IMR-90 (cell line): Measurements from ENCODE around the gene ISOC2. TPM values are rescaled to one million over a fixed set of nuclear protein-coding genes. Genes with fewer than 3 reads are reported as not detected.
A peak's percentile ranks its signal among the peaks of the same experiment; 100 is the strongest.

Experiments used
- ATAC-seq: fragments of 200-7000 bp; cut with Tn5 transposase; 2 replicates; pipeline ENCODE4 v1.9.1; 2020; ENCODE audit warnings: low read depth, mild to moderate bottlenecking, moderate library complexity
- BruUV-seq: library from RNA; stranded (reverse); fragments of 400-500 nt; replicated peaks from 2 replicates; lab custom pipeline; 2021; lab: Mats Ljungman, UMichigan
- CTCF ChIA-PET: fragments of 300-600 bp; formaldehyde crosslinking; extraction: SDS; loops from one replicate; lab custom pipeline; 2021; ENCODE audit warnings: antibody characterized with exemption; lab: Yijun Ruan, JAX
- POLR2A ChIA-PET: fragments of 300-600 bp; sonication (Branson Sonifier 250); formaldehyde crosslinking; loops from one replicate; lab custom pipeline; 2022; ENCODE audit warnings: antibody characterized with exemption; ENCODE audit not compliant: unreplicated experiment; lab: Charles Lee
- DNase-seq: peaks from one replicate; pipeline ENCODE4 v3.0.0; 2013
- H2AFZ ChIP-seq: replicated peaks from 2 replicates; pipeline ENCODE3; 2013; ENCODE audit warnings: low read length, mild to moderate bottlenecking; ENCODE audit not compliant: poor library complexity
- H2AK5ac ChIP-seq: 2 replicates; pipeline ENCODE4 v1.6.1; 2013; ENCODE audit warnings: low read depth, low read length, inconsistent platforms
- H2AK9ac ChIP-seq: replicated peaks from 2 replicates; pipeline ENCODE3; 2013; ENCODE audit warnings: mild to moderate bottlenecking, low read depth, low read length, moderate library complexity; ENCODE audit not compliant: poor library complexity
- H2BK120ac ChIP-seq: 2 replicates; pipeline ENCODE4 v1.6.1; 2013; ENCODE audit warnings: low read depth, low read length, inconsistent platforms
- H2BK15ac ChIP-seq: 3 replicates; pipeline ENCODE4 v1.6.1; 2013; ENCODE audit warnings: low read depth, low read length, inconsistent platforms
- H2BK20ac ChIP-seq: 2 replicates; pipeline ENCODE4 v1.6.1; 2013; ENCODE audit warnings: low read depth, mild to moderate bottlenecking, inconsistent platforms, low read length, moderate library complexity
- H2BK5ac ChIP-seq: 2 replicates; pipeline ENCODE4 v1.6.1; 2013; ENCODE audit warnings: mild to moderate bottlenecking, low read depth, low read length, inconsistent platforms; ENCODE audit not compliant: poor library complexity, severe bottlenecking
- H3K14ac ChIP-seq: replicated peaks from 2 replicates; pipeline ENCODE4 v1.6.1; 2013; ENCODE audit warnings: low read depth, low read length, inconsistent platforms
- H3K18ac ChIP-seq: 2 replicates; pipeline ENCODE4 v1.6.1; 2013; ENCODE audit warnings: low read depth, low read length, control low read depth
- H3K23ac ChIP-seq: 2 replicates; pipeline ENCODE4 v1.6.1; 2013; ENCODE audit warnings: low read depth, low read length, inconsistent platforms
- H3K27ac ChIP-seq: 2 replicates; pipeline ENCODE4 v1.5.1; 2013; ENCODE audit warnings: mild to moderate bottlenecking, control low read depth, low read length; ENCODE audit not compliant: insufficient read depth
- H3K27me3 ChIP-seq: 2 replicates; pipeline ENCODE4 v1.6.1; 2013; ENCODE audit warnings: low read length; ENCODE audit not compliant: control insufficient read depth, insufficient read depth
- H3K36me3 ChIP-seq: 2 replicates; pipeline ENCODE4 v1.6.1; 2013; ENCODE audit warnings: low read length, mixed read lengths; ENCODE audit not compliant: control insufficient read depth, insufficient read depth
- H3K4ac ChIP-seq: 2 replicates; pipeline ENCODE4 v1.6.1; 2013; ENCODE audit warnings: low read depth, low read length, inconsistent platforms
- H3K4me1 ChIP-seq: 2 replicates; pipeline ENCODE4 v1.6.1; 2013; ENCODE audit warnings: low read length, mixed read lengths; ENCODE audit not compliant: control insufficient read depth, insufficient read depth
- H3K4me2 ChIP-seq: 2 replicates; pipeline ENCODE4 v1.6.1; 2013; ENCODE audit warnings: low read depth, mild to moderate bottlenecking, control low read depth, low read length, moderate library complexity
- H3K4me3 ChIP-seq: 2 replicates; pipeline ENCODE4 v1.5.1; 2013; ENCODE audit warnings: low read depth, mild to moderate bottlenecking, control low read depth, low read length, moderate library complexity; ENCODE audit not compliant: insufficient read depth
- H3K56ac ChIP-seq: 2 replicates; pipeline ENCODE4 v1.6.1; 2013; ENCODE audit warnings: low read length, inconsistent platforms; ENCODE audit not compliant: insufficient read depth; ENCODE audit errors: extremely low read depth
- H3K79me1 ChIP-seq, 2 experiments: 2 replicates each; pipeline ENCODE4 v1.6.1; 2013; ENCODE audit warnings: low read length in 2 of 2, inconsistent platforms in 1 of 2, low read depth in 1 of 2
- H3K9ac ChIP-seq: 2 replicates; pipeline ENCODE4 v1.6.1; 2013; ENCODE audit warnings: low read depth, low read length, control low read depth
- H3K9me1 ChIP-seq: 2 replicates; pipeline ENCODE4 v1.6.1; 2013; ENCODE audit warnings: low read length, inconsistent platforms; ENCODE audit not compliant: insufficient read depth
- H3K9me3 ChIP-seq: 2 replicates; pipeline ENCODE4 v1.6.1; 2013; ENCODE audit warnings: low read length; ENCODE audit not compliant: control insufficient read depth, insufficient read depth
- H4K20me1 ChIP-seq: 2 replicates; pipeline ENCODE4 v1.6.1; 2013; ENCODE audit warnings: low read length, inconsistent platforms; ENCODE audit not compliant: insufficient read depth
- H4K5ac ChIP-seq: 2 replicates; pipeline ENCODE4 v1.6.1; 2013; ENCODE audit warnings: mild to moderate bottlenecking, low read depth, low read length, control low read depth
- H4K8ac ChIP-seq, 2 experiments: 2 replicates each; pipeline ENCODE4 v1.6.1; 2013; ENCODE audit warnings: low read depth in 2 of 2, low read length in 2 of 2, control low read depth in 1 of 2, inconsistent platforms in 1 of 2
- H4K91ac ChIP-seq: 2 replicates; pipeline ENCODE4 v1.6.1; 2013; ENCODE audit warnings: low read depth, low read length, inconsistent platforms; ENCODE audit not compliant: insufficient read depth
- CHD1 ChIP-seq: IDR thresholded peaks from 2 replicates; pipeline ENCODE4 v1.6.1; 2012; ENCODE audit warnings: low read depth, low read length, improper control_type of control experiment
- MAFK ChIP-seq: IDR thresholded peaks from 2 replicates; pipeline ENCODE4 v1.6.1; 2012; ENCODE audit warnings: low read depth, low read length, improper control_type of control experiment
- MXI1 ChIP-seq: IDR thresholded peaks from 2 replicates; pipeline ENCODE4 v1.6.1; 2012; ENCODE audit warnings: low read depth, mild to moderate bottlenecking, low read length, moderate library complexity, borderline replicate concordance
- RAD21 ChIP-seq: IDR thresholded peaks from 2 replicates; pipeline ENCODE4 v1.6.1; 2012; ENCODE audit warnings: low read length, improper control_type of control experiment
- RCOR1 ChIP-seq: IDR thresholded peaks from 2 replicates; pipeline ENCODE4 v1.6.1; 2012; ENCODE audit warnings: mild to moderate bottlenecking, low read length, improper control_type of control experiment; ENCODE audit not compliant: insufficient replicate concordance
- SMC3 ChIP-seq: fragments of 150-350 bp; IDR thresholded peaks from 2 replicates; pipeline ENCODE4 v1.6.1; 2016; ENCODE audit warnings: low read depth, mild to moderate bottlenecking, antibody characterized with exemption, low read length, moderate library complexity
- WGBS, 2 experiments: methylation state at CpG; one replicate each; pipeline versions ENCODE4 v1.1.5 to v1.1.7; 2013; ENCODE audit warnings: missing lambda C conversion rate in 2 of 2; ENCODE audit not compliant: insufficient read length in 1 of 2; ENCODE audit errors: extremely low coverage in 2 of 2; 5-methylcytosine and 5-hydroxymethylcytosine counted together
- dilution Hi-C: fragments of 300-500 bp; cut with HindIII; formaldehyde crosslinking; loops from one replicate; pipeline ENCODE4 v1.14.3; 2018; ENCODE audit warnings: low sequenced_read_pairs; ENCODE audit not compliant: unreplicated experiment
- in situ Hi-C: fragments of 300-500 bp; cut with MboI; formaldehyde crosslinking; loops from 3 replicates; pipeline ENCODE4 v1.14.3; 2019; ENCODE audit warnings: low sequenced_read_pairs, inconsistent platforms, mixed read lengths
- intact Hi-C: fragments of 100-400 bp; cut with micrococcal nuclease; formaldehyde crosslinking; loops from 2 replicates; pipeline ENCODE4 v1.10.0; 2022
- polyA plus RNA-seq, 3 experiments: library from polyadenylated mRNA; depleted of rRNA; stranded (reverse); fragments of >200 nt; gene quantifications; 2 replicates each; pipeline ENCODE4 v1.2.3, GENCODE V29; 2012; ENCODE audit warnings: low replicate concordance in 1 of 3
- total RNA-seq: library from RNA; depleted of rRNA; stranded (reverse); fragments of >200 nt; gene quantifications from 2 replicates; pipeline ENCODE4 v1.2.3, GENCODE V29; 2012
- TF ChIP-seq, protein P1 (sequence below): fragments of 150-350 bp; IDR thresholded peaks from 2 replicates; pipeline ENCODE4 v1.6.1; 2016; ENCODE audit warnings: low read depth, mild to moderate bottlenecking, low read length, moderate library complexity, borderline replicate concordance

Gene ISOC2
- total and polyA plus RNA-seq, 2 of the 4 experiments (the other 2 are of a cell fraction): 56.1 to 82.1 TPM

- TF ChIP-seq MXI1: no peak
Measured at GRCh38 chr19:55491546-55492360, 30.3 kb upstream of the ISOC2 start (continued).

DNA sequence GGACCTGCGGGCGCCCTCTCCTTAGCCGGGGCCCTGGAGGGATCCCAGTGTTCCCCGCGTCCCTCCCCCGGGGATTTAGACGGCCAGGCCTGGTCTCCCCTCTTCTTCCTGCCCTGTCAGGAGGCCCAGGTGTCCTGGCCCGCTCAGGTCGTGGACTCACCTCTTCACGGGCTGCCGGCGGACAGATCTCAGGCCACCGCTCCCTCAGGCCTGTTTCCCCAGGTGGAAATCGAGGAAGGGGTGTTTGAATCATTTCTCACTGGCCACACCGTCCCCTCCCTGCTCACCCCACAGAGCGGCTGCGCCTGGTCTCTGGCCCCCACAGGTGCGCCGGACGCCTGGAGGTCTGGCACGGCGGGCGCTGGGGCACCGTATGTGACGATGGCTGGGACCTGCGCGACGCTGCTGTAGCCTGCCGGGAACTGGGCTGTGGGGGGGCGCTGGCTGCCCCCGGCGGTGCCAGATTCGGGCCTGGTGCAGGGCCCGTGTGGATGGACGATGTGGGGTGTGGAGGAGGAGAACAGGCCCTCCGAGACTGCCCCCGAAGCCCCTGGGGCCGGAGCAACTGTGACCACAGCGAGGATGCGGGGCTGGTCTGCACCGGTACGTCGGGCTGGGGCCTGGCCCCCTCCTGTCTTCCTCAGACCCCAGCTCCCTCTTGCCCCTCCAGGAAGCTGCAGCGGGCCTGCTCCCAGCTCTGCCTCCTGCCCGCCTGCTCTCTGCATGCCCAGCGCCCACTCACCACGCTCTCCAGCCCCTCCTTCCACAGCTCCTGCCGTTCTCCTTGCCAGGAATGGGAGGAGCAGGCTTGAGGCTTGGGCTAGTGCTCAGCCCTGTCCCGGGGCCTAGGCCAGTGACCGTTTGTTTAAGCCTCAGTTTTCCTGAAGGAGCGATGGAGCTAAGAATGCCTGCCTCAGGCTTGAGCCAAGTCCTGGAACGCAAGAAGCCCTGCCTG is 29.3 kb upstream of the ISOC2 start:
- H4K5ac ChIP-seq: no peak overlapping the region
- no peak overlapping the region for H3K18ac ChIP-seq
- DNase-seq: no peak
- no peak for ATAC-seq
- no peak overlapping the region for H3K4me3 ChIP-seq
- no peak overlapping the region for H3K14ac ChIP-seq
- H3K36me3 ChIP-seq: no peaks in the 10 kb centered on the region
- H3K79me1 ChIP-seq: peaks cover 5 to 31% of the 10 kb centered on the region in 2 experiments
- H3K27ac ChIP-seq: no peak overlapping the region
- dilution Hi-C loops (no loop called here), in situ Hi-C loops (loop anchor here (25.0 kb wide), 1 partner anchor 1028 kb away; the partner anchor contains the start of genes CDC42EP5 and LENG9), intact Hi-C loops (no loop called here)
- peaks cover 7% of the 10 kb centered on the region for H3K9me1 ChIP-seq
- H3K4me2 ChIP-seq: no peak overlapping the region
- H3K56ac ChIP-seq: no peak overlapping the region
- H3K23ac ChIP-seq: no peak overlapping the region
- H4K20me1 ChIP-seq: 0 out of 2 replicates have a peak, but pooled peaks cover 4% of the 10 kb centered on the region
- POLR2A ChIA-PET: no interaction called here
- no peak overlapping the region for H2BK5ac ChIP-seq
- BruUV-seq: no TSS peak
- H2AFZ ChIP-seq: peak overlapping the region; percentile 72
- H3K4me1 ChIP-seq: peaks cover 45% of the 10 kb centered on the region
- no peak overlapping the region for H3K9ac ChIP-seq
- no peak overlapping the region for H2BK120ac ChIP-seq
- no peak overlapping the region for H2BK20ac ChIP-seq
- peak overlapping the region; percentile 61 for H2AK9ac ChIP-seq
- no peak overlapping the region; the same call in 2 of the 3 replicates for H2BK15ac ChIP-seq
- 81% methylated on average over 14 of the region's 52 CpGs; no CpG with 5 or more reads in 1 of the 2 experiments for WGBS, 2 experiments
- TF ChIP-seq RCOR1 (no peak), CHD1 (no peak), RAD21 (no peak), MAFK (no peak), SMC3 (no peak)
- TF ChIP-seq, protein P1, sequence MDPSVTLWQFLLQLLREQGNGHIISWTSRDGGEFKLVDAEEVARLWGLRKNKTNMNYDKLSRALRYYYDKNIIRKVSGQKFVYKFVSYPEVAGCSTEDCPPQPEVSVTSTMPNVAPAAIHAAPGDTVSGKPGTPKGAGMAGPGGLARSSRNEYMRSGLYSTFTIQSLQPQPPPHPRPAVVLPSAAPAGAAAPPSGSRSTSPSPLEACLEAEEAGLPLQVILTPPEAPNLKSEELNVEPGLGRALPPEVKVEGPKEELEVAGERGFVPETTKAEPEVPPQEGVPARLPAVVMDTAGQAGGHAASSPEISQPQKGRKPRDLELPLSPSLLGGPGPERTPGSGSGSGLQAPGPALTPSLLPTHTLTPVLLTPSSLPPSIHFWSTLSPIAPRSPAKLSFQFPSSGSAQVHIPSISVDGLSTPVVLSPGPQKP: no peak
- peak overlapping the region; percentile 27; the same call in 1 of the 2 replicates for H2AK5ac ChIP-seq
- H4K91ac ChIP-seq: no peak overlapping the region
- no peaks in the 10 kb centered on the region for H3K9me3 ChIP-seq
- H4K8ac ChIP-seq: no peak overlapping the region
- CTCF ChIA-PET: interaction anchor here (0.5 to 1.0 kb wide), 2 partner anchors 13 to 121 kb away, joined by 3 read pairs; no protein-coding TSS in a partner anchor
- H3K27me3 ChIP-seq: no peaks in the 10 kb centered on the region
- H3K4ac ChIP-seq: peak overlapping the region; percentile 35; the same call in 1 of the 2 replicates
